Osteocyte (in vitro differentiated cells): Measurements from ENCODE around the gene TRAF5. TPM values are rescaled to one million over a fixed set of nuclear protein-coding genes. Genes with fewer than 3 reads are reported as not detected.

Experiments used
- DNase-seq: peaks from one replicate; pipeline ENCODE4 v3.0.0; 2021; ENCODE audit warnings: mixed read lengths; ENCODE audit not compliant: unreplicated experiment; ENCODE audit errors: extremely low spot score
- H3K27ac Mint-ChIP-seq: one replicate; pipeline ENCODE4 v1.8.0; 2021; ENCODE audit warnings: mild to moderate bottlenecking, mixed read lengths; ENCODE audit not compliant: unreplicated experiment
- H3K27me3 Mint-ChIP-seq: one replicate; pipeline ENCODE4 v1.8.0; 2021; ENCODE audit warnings: mixed read lengths; ENCODE audit not compliant: unreplicated experiment
- H3K36me3 Mint-ChIP-seq: one replicate; pipeline ENCODE4 v1.8.0; 2021; ENCODE audit warnings: mixed read lengths; ENCODE audit not compliant: unreplicated experiment
- H3K4me1 Mint-ChIP-seq: one replicate; pipeline ENCODE4 v1.8.0; 2021; ENCODE audit warnings: mixed read lengths; ENCODE audit not compliant: unreplicated experiment
- H3K4me3 Mint-ChIP-seq: one replicate; pipeline ENCODE4 v1.8.0; 2021; ENCODE audit warnings: mild to moderate bottlenecking, moderate library complexity, mixed read lengths; ENCODE audit not compliant: unreplicated experiment
- H3K9me3 Mint-ChIP-seq: one replicate; pipeline ENCODE4 v1.8.0; 2021; ENCODE audit warnings: mixed read lengths; ENCODE audit not compliant: unreplicated experiment
- CTCF ChIP-seq: fragments of 200-600 bp; sonication (generic); IDR thresholded peaks from 2 replicates; pipeline ENCODE4 v1.5.0; 2021; ENCODE audit warnings: antibody characterized with exemption, mild to moderate bottlenecking, moderate library complexity
- total RNA-seq: library from RNA; stranded (reverse); gene quantifications from 2 replicates; pipeline ENCODE4 v1.2.1, GENCODE V29; 2021

TRAF5 gene
- total RNA-seq, 1 donor from 2014 or later, result 45.2 TPM

- Mint-ChIP-seq H3K27me3 (no peaks in the 10 kb centered on the region), H3K27ac (peak overlapping the region; percentile 46), H3K9me3 (no peaks in the 10 kb centered on the region), H3K4me3 (no peak overlapping the region), H3K36me3 (peaks cover 7% of the 10 kb centered on the region), H3K4me1 (peaks cover 73% of the 10 kb centered on the region)
- no peak for TF ChIP-seq CTCF
- DNase-seq, result no peak
Observed at GRCh38 chr1:211331011-211331709, 4.5 kb downstream of the TRAF5 start.

- Mint-ChIP-seq H3K4me1 (peaks cover 74% of the 10 kb centered on the region), H3K4me3 (peak overlapping the region; percentile 46), H3K36me3 (peaks cover 7% of the 10 kb centered on the region), H3K27ac (peak overlapping the region; percentile 55), H3K27me3 (no peaks in the 10 kb centered on the region), H3K9me3 (no peaks in the 10 kb centered on the region)
- no peak for DNase-seq
- TF ChIP-seq CTCF, result no peak
Observed at GRCh38 chr1:211332036-211332616, 5.5 kb downstream of the TRAF5 start.

- DNase-seq, result no peak
- H3K27ac Mint-ChIP-seq, result peak overlapping the region; percentile 55
- no peak for TF ChIP-seq CTCF
- H3K36me3 Mint-ChIP-seq, result peaks cover 7% of the 10 kb centered on the region
- H3K27me3 Mint-ChIP-seq, result no peaks in the 10 kb centered on the region
- no peaks in the 10 kb centered on the region for H3K9me3 Mint-ChIP-seq
- peaks cover 76% of the 10 kb centered on the region for H3K4me1 Mint-ChIP-seq
- no peak overlapping the region for H3K4me3 Mint-ChIP-seq
Observed at GRCh38 chr1:211332830-211333229, 6.2 kb downstream of the TRAF5 start.

GRCh38 chr1:211333906-211334305, 7.3 kb downstream of the TRAF5 start:
- TF ChIP-seq CTCF, result no peak
- Mint-ChIP-seq H3K4me1 (peaks cover 68% of the 10 kb centered on the region), H3K4me3 (no peak overlapping the region), H3K27me3 (no peaks in the 10 kb centered on the region), H3K36me3 (peaks cover 7% of the 10 kb centered on the region), H3K9me3 (no peaks in the 10 kb centered on the region), H3K27ac (no peak overlapping the region)
- DNase-seq, result no peak

GRCh38 chr1:211334986-211335385, 8.4 kb downstream of the TRAF5 start:
- no peak for DNase-seq
- Mint-ChIP-seq H3K27me3 (no peaks in the 10 kb centered on the region), H3K4me1 (peaks cover 68% of the 10 kb centered on the region), H3K27ac (no peak overlapping the region), H3K36me3 (peaks cover 7% of the 10 kb centered on the region), H3K4me3 (no peak overlapping the region), H3K9me3 (no peaks in the 10 kb centered on the region)
- TF ChIP-seq CTCF, result no peak
